Measurements from ENCODE around the gene MYRIP.

Gene MYRIP

DNA sequence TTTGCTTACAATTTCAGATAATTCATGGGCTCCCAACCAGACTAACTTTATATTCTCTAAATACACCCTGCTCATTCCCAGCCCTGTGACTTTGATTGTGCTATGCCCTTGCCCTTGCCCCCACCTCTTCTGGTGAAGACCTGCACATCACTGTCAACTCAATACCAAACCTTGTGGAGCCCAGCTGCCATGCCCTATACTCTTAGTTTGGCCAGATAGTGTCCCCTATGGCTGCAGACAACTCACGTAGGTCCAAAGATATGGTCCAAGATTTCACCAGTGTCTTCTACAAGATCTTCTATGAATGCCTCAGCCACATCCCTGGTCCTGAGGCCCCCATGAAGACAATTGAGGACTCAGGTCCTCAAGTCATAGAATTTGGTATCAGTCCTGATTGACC lies 381.8 kb downstream of the MYRIP start:
- H3K36me3 ChIP-seq (ENCODE audit: low read length) = no peaks in the 10 kb centered on the region
- no peaks in the 10 kb centered on the region for H3K9me3 ChIP-seq (ENCODE audit: insufficient read depth, low read length)
- no peak overlapping the region for H3K27ac ChIP-seq (ENCODE audit: low read depth, low read length)
- H3K4me2 ChIP-seq (ENCODE audit: low read depth, low read length, poor library complexity, severe bottlenecking) = no peak overlapping the region
- H4K20me1 ChIP-seq (ENCODE audit: low read depth, low read length) = no peaks in the 10 kb centered on the region
- TF ChIP-seq, protein P1, sequence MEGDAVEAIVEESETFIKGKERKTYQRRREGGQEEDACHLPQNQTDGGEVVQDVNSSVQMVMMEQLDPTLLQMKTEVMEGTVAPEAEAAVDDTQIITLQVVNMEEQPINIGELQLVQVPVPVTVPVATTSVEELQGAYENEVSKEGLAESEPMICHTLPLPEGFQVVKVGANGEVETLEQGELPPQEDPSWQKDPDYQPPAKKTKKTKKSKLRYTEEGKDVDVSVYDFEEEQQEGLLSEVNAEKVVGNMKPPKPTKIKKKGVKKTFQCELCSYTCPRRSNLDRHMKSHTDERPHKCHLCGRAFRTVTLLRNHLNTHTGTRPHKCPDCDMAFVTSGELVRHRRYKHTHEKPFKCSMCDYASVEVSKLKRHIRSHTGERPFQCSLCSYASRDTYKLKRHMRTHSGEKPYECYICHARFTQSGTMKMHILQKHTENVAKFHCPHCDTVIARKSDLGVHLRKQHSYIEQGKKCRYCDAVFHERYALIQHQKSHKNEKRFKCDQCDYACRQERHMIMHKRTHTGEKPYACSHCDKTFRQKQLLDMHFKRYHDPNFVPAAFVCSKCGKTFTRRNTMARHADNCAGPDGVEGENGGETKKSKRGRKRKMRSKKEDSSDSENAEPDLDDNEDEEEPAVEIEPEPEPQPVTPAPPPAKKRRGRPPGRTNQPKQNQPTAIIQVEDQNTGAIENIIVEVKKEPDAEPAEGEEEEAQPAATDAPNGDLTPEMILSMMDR (IDR thresholded peaks at IDR 0.05; ENCODE audit: insufficient read depth, low read length, poor library complexity, severe bottlenecking) = no peak
- TF ChIP-seq EZH2phosphoT487 (conservative IDR thresholded peaks at IDR 0.05; ENCODE audit: low read length) = no peak
- H3K79me2 ChIP-seq (ENCODE audit: insufficient read depth, low read length) = no peaks in the 10 kb centered on the region
- no peaks in the 10 kb centered on the region for H3K27me3 ChIP-seq (ENCODE audit: low read length)
- no peak overlapping the region for H3K4me3 ChIP-seq (ENCODE audit: insufficient read depth, low read length, poor library complexity, severe bottlenecking)
- H3K9ac ChIP-seq (ENCODE audit: low read length) = no peak overlapping the region
- H3K9me2 ChIP-seq (replicated peaks; ENCODE audit: insufficient read depth, low read length) = no peaks in the 10 kb centered on the region
- H3F3A ChIP-seq (ENCODE audit: insufficient read depth) = no peaks in the 10 kb centered on the region
- H2AFZ ChIP-seq (ENCODE audit: low read depth, low read length, severe bottlenecking) = no peak overlapping the region

DNA sequence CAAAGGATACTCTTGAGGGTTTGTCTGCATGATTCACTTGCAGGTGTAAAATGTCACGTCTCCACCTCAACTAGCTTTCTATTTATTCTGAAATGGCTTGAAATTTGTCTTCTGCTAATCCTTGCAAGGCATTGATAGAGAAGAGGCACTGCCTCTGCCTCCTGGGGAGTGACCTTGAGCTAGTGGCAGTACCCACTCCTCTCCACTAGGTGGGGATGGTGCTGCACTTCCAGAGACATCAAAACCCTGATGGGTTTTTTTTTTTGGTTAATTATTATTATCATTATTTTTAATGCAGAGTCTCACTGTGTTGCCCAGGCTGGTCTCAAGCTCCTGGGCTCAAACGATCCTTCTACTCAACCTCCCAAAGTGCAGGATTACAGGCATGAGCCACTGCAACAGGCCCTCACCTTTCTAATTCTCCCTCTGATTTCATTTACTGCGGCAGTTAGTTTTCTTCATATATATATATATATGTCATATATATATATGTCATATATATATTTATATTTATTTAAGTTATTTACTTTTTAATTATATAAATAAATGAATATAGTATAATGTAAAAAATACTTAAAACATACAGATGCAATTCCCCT lies 382.5 kb downstream of the MYRIP start:
- H3K9me2 ChIP-seq (replicated peaks; ENCODE audit: insufficient read depth, low read length) = no peaks in the 10 kb centered on the region
- no peak overlapping the region for H3K9ac ChIP-seq (ENCODE audit: low read length)
- no peak overlapping the region for H2AFZ ChIP-seq (ENCODE audit: low read depth, low read length, severe bottlenecking)
- no peak for TF ChIP-seq EZH2phosphoT487 (conservative IDR thresholded peaks at IDR 0.05; ENCODE audit: low read length)
- TF ChIP-seq, protein P1 (IDR thresholded peaks at IDR 0.05; ENCODE audit: insufficient read depth, low read length, poor library complexity, severe bottlenecking) = peak; percentile 74
- no peaks in the 10 kb centered on the region for H3K36me3 ChIP-seq (ENCODE audit: low read length)
- H3F3A ChIP-seq (ENCODE audit: insufficient read depth) = no peaks in the 10 kb centered on the region
- H3K4me3 ChIP-seq (ENCODE audit: insufficient read depth, low read length, poor library complexity, severe bottlenecking) = no peak overlapping the region
- H4K20me1 ChIP-seq (ENCODE audit: low read depth, low read length) = no peaks in the 10 kb centered on the region
- no peaks in the 10 kb centered on the region for H3K79me2 ChIP-seq (ENCODE audit: insufficient read depth, low read length)
- H3K27ac ChIP-seq (ENCODE audit: low read depth, low read length) = no peak overlapping the region
- no peak overlapping the region for H3K4me2 ChIP-seq (ENCODE audit: low read depth, low read length, poor library complexity, severe bottlenecking)
- H3K9me3 ChIP-seq (ENCODE audit: insufficient read depth, low read length) = no peaks in the 10 kb centered on the region
- no peaks in the 10 kb centered on the region for H3K27me3 ChIP-seq (ENCODE audit: low read length)

DNA sequence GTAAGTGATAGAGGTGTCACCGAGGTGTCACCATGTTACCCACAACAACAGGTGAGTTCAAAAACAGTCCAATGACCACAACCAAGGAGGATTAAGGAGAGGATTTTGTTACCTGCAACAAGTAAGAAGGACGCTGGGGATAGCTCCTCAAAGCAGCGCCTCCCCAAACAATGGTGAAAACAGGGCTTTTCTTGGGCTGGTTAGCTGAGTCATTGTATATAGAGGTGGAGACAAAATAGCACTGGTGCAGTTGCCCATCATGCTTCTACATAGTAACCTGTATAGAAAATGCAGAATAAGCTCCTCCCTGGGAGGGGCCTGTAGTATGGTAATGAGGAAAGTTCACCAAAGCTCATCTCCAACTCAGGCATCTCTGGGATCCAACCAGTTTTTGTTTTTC lies 383.2 kb downstream of the MYRIP start:
- Histone ChIP-seq H3K4me3 (ENCODE audit: insufficient read depth, low read length, poor library complexity, severe bottlenecking) (no peak overlapping the region), H3K9me2 (replicated peaks; ENCODE audit: insufficient read depth, low read length) (no peaks in the 10 kb centered on the region), H3K27ac (ENCODE audit: low read depth, low read length) (no peak overlapping the region), H3K79me2 (ENCODE audit: insufficient read depth, low read length) (no peaks in the 10 kb centered on the region), H3K9me3 (ENCODE audit: insufficient read depth, low read length) (no peaks in the 10 kb centered on the region), H3F3A (ENCODE audit: insufficient read depth) (no peaks in the 10 kb centered on the region), H2AFZ (ENCODE audit: low read depth, low read length, severe bottlenecking) (no peak overlapping the region), H3K4me2 (ENCODE audit: low read depth, low read length, poor library complexity, severe bottlenecking) (no peak overlapping the region), H4K20me1 (ENCODE audit: low read depth, low read length) (no peaks in the 10 kb centered on the region), H3K36me3 (ENCODE audit: low read length) (no peaks in the 10 kb centered on the region), H3K27me3 (ENCODE audit: low read length) (no peaks in the 10 kb centered on the region), H3K9ac (ENCODE audit: low read length) (no peak overlapping the region)
- no peak for TF ChIP-seq EZH2phosphoT487 (conservative IDR thresholded peaks at IDR 0.05; ENCODE audit: low read length)
- TF ChIP-seq, protein P1 (IDR thresholded peaks at IDR 0.05; ENCODE audit: insufficient read depth, low read length, poor library complexity, severe bottlenecking) = no peak

Measured in SU-DHL-6 (cell line).